Epithelial cell of proximal tubule (primary cell): ENCODE measurements around the gene CCNG2. TPM values are rescaled to one million over a fixed set of nuclear protein-coding genes. Genes with fewer than 3 reads are reported as not detected.

Experiments
- DNase-seq: peaks from one replicate; pipeline ENCODE4 v3.0.0-alpha.2; 2011; ENCODE audit warnings: low read depth
- H3K4me3 ChIP-seq: 2 replicates; pipeline ENCODE4 v1.5.1; 2011; ENCODE audit warnings: low read depth, mild to moderate bottlenecking, low read length
- CTCF ChIP-seq: conservative IDR thresholded peaks from 2 replicates; pipeline ENCODE4 v1.5.1; 2012; ENCODE audit warnings: low read depth, mild to moderate bottlenecking, low read length
- total RNA-seq: library from RNA; depleted of rRNA; stranded (reverse); fragments of >200 nt; gene quantifications from 2 replicates; pipeline ENCODE4 v1.2.3, GENCODE V29; 2015

The CCNG2 gene
- total RNA-seq, 1 donor from 2014 or later = 22.1 TPM

GRCh38 chr4:77175201-77175611, 18.2 kb downstream of the CCNG2 start:
- H3K4me3 ChIP-seq = no peak overlapping the region
- DNase-seq = no peak
- no peak for TF ChIP-seq CTCF

- no peak for DNase-seq
- H3K4me3 ChIP-seq = no peak overlapping the region
- TF ChIP-seq CTCF = no peak
These were observed 19.6 kb downstream of the CCNG2 start for GRCh38 chr4:77176640-77177039.

GRCh38 chr4:77177199-77177598, 20.2 kb downstream of the CCNG2 start:
- no peak for TF ChIP-seq CTCF
- H3K4me3 ChIP-seq = no peak overlapping the region
- no peak for DNase-seq

GRCh38 chr4:77178560-77178959, 21.6 kb downstream of the CCNG2 start:
- DNase-seq = no peak
- H3K4me3 ChIP-seq = no peak overlapping the region
- no peak for TF ChIP-seq CTCF

GRCh38 chr4:77179519-77179918, 22.5 kb downstream of the CCNG2 start:
- no peak for TF ChIP-seq CTCF
- no peak for DNase-seq
- H3K4me3 ChIP-seq = no peak overlapping the region

GRCh38 chr4:77181720-77182119, 24.7 kb downstream of the CCNG2 start:
- TF ChIP-seq CTCF = no peak
- H3K4me3 ChIP-seq = no peak overlapping the region
- no peak for DNase-seq

GRCh38 chr4:77183777-77184420, 26.9 kb downstream of the CCNG2 start:
- no peak for DNase-seq
- TF ChIP-seq CTCF = no peak
- H3K4me3 ChIP-seq = no peak overlapping the region
